MM.1S (cell line): ENCODE measurements around the gene MAD1L1.

Experiments
- DNase-seq: peaks from one replicate; pipeline ENCODE4 v3.0.0-alpha.2; 2015
- H2AFZ ChIP-seq: fragments of 300-600 bp; sonication (generic); 2 replicates; pipeline ENCODE4 v1.6.0; 2016; ENCODE audit warnings: antibody characterized with exemption, low read length
- H3F3A ChIP-seq: fragments of 300-600 bp; sonication (generic); 2 replicates; pipeline ENCODE4 v1.6.1; 2016; ENCODE audit warnings: mild to moderate bottlenecking, antibody characterized with exemption, low read length, moderate library complexity, mixed read lengths; ENCODE audit not compliant: insufficient read depth
- H3K27ac ChIP-seq: fragments of 300-600 bp; sonication (generic); 2 replicates; pipeline ENCODE4 v1.5.1; 2016; ENCODE audit warnings: mild to moderate bottlenecking, low read length
- H3K27me3 ChIP-seq: fragments of 300-600 bp; sonication (generic); replicated peaks from 2 replicates; pipeline ENCODE4 v1.6.0; 2016; ENCODE audit warnings: low read length; ENCODE audit not compliant: insufficient read depth
- H3K36me3 ChIP-seq: fragments of 300-600 bp; sonication (generic); replicated peaks from 2 replicates; pipeline ENCODE4 v1.6.1; 2016; ENCODE audit warnings: mild to moderate bottlenecking, low read length, mixed read lengths; ENCODE audit not compliant: insufficient read depth
- H3K4me1 ChIP-seq: fragments of 300-600 bp; sonication (generic); 2 replicates; pipeline ENCODE4 v1.6.1; 2016; ENCODE audit warnings: low read length, mixed read lengths
- H3K4me2 ChIP-seq: fragments of 300-600 bp; sonication (generic); 2 replicates; pipeline ENCODE4 v1.6.0; 2016; ENCODE audit warnings: low read depth, low read length
- H3K4me3 ChIP-seq: fragments of 300-600 bp; sonication (generic); 2 replicates; pipeline ENCODE4 v1.5.1; 2016; ENCODE audit warnings: low read length, mixed read lengths
- H3K79me2 ChIP-seq: fragments of 300-600 bp; sonication (generic); 2 replicates; pipeline ENCODE4 v1.6.1; 2016; ENCODE audit warnings: mixed run types, low read length, mixed read lengths
- H3K9ac ChIP-seq: fragments of 300-600 bp; sonication (generic); 2 replicates; pipeline ENCODE4 v1.6.1; 2016; ENCODE audit warnings: low read length, mixed read lengths
- H3K9me2 ChIP-seq: fragments of 300-600 bp; sonication (generic); replicated peaks from 2 replicates; pipeline ENCODE4 v1.6.1; 2016; ENCODE audit warnings: mild to moderate bottlenecking, low read length, mixed read lengths; ENCODE audit not compliant: insufficient read depth
- H3K9me3 ChIP-seq: fragments of 300-600 bp; sonication (generic); replicated peaks from 2 replicates; pipeline ENCODE4 v1.6.1; 2016; ENCODE audit warnings: mild to moderate bottlenecking, low read length, mixed read lengths; ENCODE audit not compliant: insufficient read depth
- H4K20me1 ChIP-seq: fragments of 300-600 bp; sonication (generic); 2 replicates; pipeline ENCODE4 v1.6.1; 2016; ENCODE audit warnings: mild to moderate bottlenecking, low read length, moderate library complexity, mixed read lengths; ENCODE audit not compliant: insufficient read depth
- EZH2 ChIP-seq: fragments of 300-600 bp; sonication (generic); optimal IDR thresholded peaks from 2 replicates; pipeline ENCODE3; 2017; ENCODE audit warnings: low read depth, mild to moderate bottlenecking, antibody characterized with exemption, low read length, mixed read lengths
- EZH2phosphoT487 ChIP-seq: fragments of 300-600 bp; sonication (generic); IDR thresholded peaks from 2 replicates; pipeline ENCODE4 v1.6.1; 2018; ENCODE audit warnings: antibody characterized with exemption, low read length
- TF ChIP-seq, protein P1 (sequence below): fragments of 300-600 bp; sonication (generic); IDR thresholded peaks from 2 replicates; pipeline ENCODE4 v1.5.1; 2016; ENCODE audit warnings: antibody characterized with exemption, low read length, mixed read lengths

MAD1L1 gene

DNA sequence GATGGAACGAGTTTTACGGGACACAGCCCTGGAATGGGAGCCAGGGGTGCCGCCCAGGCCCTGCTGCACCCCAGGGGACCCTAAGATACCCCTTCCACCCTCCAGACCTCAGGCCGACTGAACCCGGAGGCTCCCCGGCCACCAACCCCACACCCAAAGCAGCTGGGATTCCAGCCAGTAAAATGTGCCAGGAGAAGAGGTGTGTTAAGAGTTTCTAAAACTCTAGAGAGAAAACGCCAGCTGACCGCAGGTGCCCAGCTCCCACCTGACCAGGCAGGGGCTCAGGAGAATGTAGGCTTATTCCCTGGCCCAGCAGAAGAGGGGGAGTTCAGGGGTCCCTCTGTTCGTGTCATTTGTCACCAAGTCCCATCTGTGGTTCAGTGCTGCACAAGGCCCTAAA lies 26.7 kb upstream of the MAD1L1 start:
- H3K4me2 ChIP-seq, result no peak overlapping the region
- DNase-seq, result no peak
- no peaks in the 10 kb centered on the region for H3K79me2 ChIP-seq
- no peaks in the 10 kb centered on the region for H3K36me3 ChIP-seq
- no peaks in the 10 kb centered on the region for H3K4me1 ChIP-seq
- H3K4me3 ChIP-seq, result no peak overlapping the region
- TF ChIP-seq EZH2phosphoT487 (no peak), EZH2 (no peak)
- TF ChIP-seq, protein P1, sequence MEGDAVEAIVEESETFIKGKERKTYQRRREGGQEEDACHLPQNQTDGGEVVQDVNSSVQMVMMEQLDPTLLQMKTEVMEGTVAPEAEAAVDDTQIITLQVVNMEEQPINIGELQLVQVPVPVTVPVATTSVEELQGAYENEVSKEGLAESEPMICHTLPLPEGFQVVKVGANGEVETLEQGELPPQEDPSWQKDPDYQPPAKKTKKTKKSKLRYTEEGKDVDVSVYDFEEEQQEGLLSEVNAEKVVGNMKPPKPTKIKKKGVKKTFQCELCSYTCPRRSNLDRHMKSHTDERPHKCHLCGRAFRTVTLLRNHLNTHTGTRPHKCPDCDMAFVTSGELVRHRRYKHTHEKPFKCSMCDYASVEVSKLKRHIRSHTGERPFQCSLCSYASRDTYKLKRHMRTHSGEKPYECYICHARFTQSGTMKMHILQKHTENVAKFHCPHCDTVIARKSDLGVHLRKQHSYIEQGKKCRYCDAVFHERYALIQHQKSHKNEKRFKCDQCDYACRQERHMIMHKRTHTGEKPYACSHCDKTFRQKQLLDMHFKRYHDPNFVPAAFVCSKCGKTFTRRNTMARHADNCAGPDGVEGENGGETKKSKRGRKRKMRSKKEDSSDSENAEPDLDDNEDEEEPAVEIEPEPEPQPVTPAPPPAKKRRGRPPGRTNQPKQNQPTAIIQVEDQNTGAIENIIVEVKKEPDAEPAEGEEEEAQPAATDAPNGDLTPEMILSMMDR, result no peak
- H2AFZ ChIP-seq, result no peak overlapping the region
- H3K9me2 ChIP-seq, result no peaks in the 10 kb centered on the region
- H3K9me3 ChIP-seq, result no peaks in the 10 kb centered on the region
- H3K9ac ChIP-seq, result no peak overlapping the region
- no peaks in the 10 kb centered on the region for H3F3A ChIP-seq
- no peak overlapping the region for H3K27ac ChIP-seq
- H3K27me3 ChIP-seq, result no peaks in the 10 kb centered on the region
- no peaks in the 10 kb centered on the region for H4K20me1 ChIP-seq

DNA sequence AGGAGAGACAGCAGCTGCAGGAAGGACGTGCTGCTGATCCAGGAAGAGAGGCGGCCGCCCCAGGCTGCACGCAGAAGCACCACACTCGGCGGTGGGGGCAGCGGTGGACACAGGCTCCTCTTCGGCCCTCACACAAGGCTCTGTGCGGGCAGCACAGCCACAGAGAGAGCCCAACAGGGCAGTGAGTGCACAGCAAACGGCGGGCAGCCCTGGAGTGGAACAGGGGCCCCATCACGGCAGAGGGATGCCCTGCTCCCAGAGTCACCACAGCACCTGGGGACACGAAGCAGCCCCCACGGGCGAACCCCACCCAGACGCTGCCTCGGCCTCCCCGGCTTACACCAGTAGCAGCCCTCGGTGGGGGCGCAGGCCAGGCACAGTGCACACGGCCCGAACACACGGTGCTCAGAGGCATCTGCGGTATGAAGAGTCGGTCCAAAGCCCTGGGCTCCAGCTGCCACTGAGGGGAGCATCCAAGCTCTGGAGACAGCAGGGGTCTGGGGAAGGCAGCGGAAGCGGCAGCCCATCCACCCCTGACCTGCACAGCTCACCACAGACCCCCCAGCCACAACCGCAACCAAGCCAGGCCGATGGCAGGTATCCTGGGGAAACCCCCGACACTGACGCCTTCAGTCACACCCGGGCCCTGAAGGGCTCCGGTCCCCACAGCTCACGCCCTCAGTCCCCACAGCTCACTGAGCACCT lies 26.1 kb upstream of the MAD1L1 start:
- no peak for TF ChIP-seq EZH2
- TF ChIP-seq, protein P1, result no peak
- no peak for TF ChIP-seq EZH2phosphoT487
- no peak overlapping the region for H3K4me3 ChIP-seq
- no peak overlapping the region for H3K4me2 ChIP-seq
- no peaks in the 10 kb centered on the region for H3K36me3 ChIP-seq
- H3F3A ChIP-seq, result no peaks in the 10 kb centered on the region
- no peak for DNase-seq
- no peak overlapping the region for H3K9ac ChIP-seq
- no peaks in the 10 kb centered on the region for H3K4me1 ChIP-seq
- no peaks in the 10 kb centered on the region for H3K27me3 ChIP-seq
- no peaks in the 10 kb centered on the region for H3K79me2 ChIP-seq
- no peak overlapping the region for H3K27ac ChIP-seq
- no peaks in the 10 kb centered on the region for H3K9me2 ChIP-seq
- no peaks in the 10 kb centered on the region for H4K20me1 ChIP-seq
- no peak overlapping the region for H2AFZ ChIP-seq
- no peaks in the 10 kb centered on the region for H3K9me3 ChIP-seq

DNA sequence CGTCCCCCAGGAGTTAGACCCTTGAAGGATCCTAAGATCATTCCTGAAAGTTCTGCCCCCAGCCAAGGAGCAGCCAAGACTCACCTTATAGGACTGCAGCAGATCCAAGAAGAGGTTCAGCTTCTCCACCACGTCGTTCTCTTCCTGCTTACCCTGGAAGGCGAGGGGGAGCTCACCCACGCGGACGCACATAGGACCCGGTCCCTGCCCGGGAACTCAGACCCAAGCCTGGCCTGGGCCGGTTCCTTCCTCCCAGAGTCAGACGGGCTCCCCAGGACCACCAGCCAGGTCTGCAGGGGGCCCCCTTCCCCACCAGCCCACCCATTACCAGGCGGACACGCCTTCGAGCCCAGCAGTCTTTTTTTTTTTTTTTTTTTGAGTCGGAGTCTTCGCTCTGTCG lies 24.9 kb upstream of the MAD1L1 start:
- no peaks in the 10 kb centered on the region for H3F3A ChIP-seq
- no peak overlapping the region for H3K27ac ChIP-seq
- H3K9ac ChIP-seq, result no peak overlapping the region
- H2AFZ ChIP-seq, result no peak overlapping the region
- no peaks in the 10 kb centered on the region for H3K4me1 ChIP-seq
- no peak overlapping the region for H3K4me3 ChIP-seq
- H4K20me1 ChIP-seq, result no peaks in the 10 kb centered on the region
- H3K36me3 ChIP-seq, result no peaks in the 10 kb centered on the region
- no peak overlapping the region for H3K4me2 ChIP-seq
- no peaks in the 10 kb centered on the region for H3K79me2 ChIP-seq
- TF ChIP-seq, protein P1, result no peak
- no peak for TF ChIP-seq EZH2phosphoT487
- no peak for TF ChIP-seq EZH2
- no peaks in the 10 kb centered on the region for H3K27me3 ChIP-seq
- no peaks in the 10 kb centered on the region for H3K9me3 ChIP-seq
- DNase-seq, result no peak
- no peaks in the 10 kb centered on the region for H3K9me2 ChIP-seq
